BE2C (cell line): ENCODE results near the gene UNC79.
"Not testable (repeated sequence)": the region's sequence is repeated elsewhere in the genome, so short reads cannot be mapped to it uniquely, and the experiment has no call there.

Source experiments
- DNase-seq: peaks from one replicate; pipeline ENCODE4 v3.0.0-alpha.2; 2020
- H3K27me3 ChIP-seq: fragments of 250-450 bp; sonication (Bioruptor Pico); 2 replicates; pipeline ENCODE4 v1.5.1; 2020; ENCODE audit warnings: mild to moderate bottlenecking
- H3K36me3 ChIP-seq: fragments of 250-450 bp; sonication (Bioruptor Pico); 2 replicates; pipeline ENCODE4 v1.5.1; 2020; ENCODE audit warnings: mild to moderate bottlenecking
- H3K4me1 ChIP-seq: fragments of 250-450 bp; sonication (Bioruptor Pico); 2 replicates; pipeline ENCODE4 v1.5.1; 2020
- H3K4me3 ChIP-seq: 2 replicates; pipeline ENCODE4 v1.5.1; 2011; ENCODE audit warnings: low read depth, low read length
- H3K9me3 ChIP-seq: fragments of 250-450 bp; sonication (Bioruptor Pico); 2 replicates; pipeline ENCODE4 v1.5.1; 2020
- TF ChIP-seq, protein P1 (sequence below): IDR thresholded peaks from 2 replicates; pipeline ENCODE4 v1.5.1; 2012; ENCODE audit warnings: mild to moderate bottlenecking, low read depth, low read length

Gene UNC79

GRCh38 chr14:93496856-93497741, 66.4 kb downstream of the UNC79 start:
- Histone ChIP-seq H3K4me1 (no peaks in the 10 kb centered on the region; the same call in 1 of the 2 replicates), H3K36me3 (peaks cover 4% of the 10 kb centered on the region; the same call in 1 of the 2 replicates), H3K27me3 (no peaks in the 10 kb centered on the region), H3K4me3 (no peak overlapping the region), H3K9me3 (no peaks in the 10 kb centered on the region)
- DNase-seq, result peak; percentile 33
- TF ChIP-seq, protein P1, sequence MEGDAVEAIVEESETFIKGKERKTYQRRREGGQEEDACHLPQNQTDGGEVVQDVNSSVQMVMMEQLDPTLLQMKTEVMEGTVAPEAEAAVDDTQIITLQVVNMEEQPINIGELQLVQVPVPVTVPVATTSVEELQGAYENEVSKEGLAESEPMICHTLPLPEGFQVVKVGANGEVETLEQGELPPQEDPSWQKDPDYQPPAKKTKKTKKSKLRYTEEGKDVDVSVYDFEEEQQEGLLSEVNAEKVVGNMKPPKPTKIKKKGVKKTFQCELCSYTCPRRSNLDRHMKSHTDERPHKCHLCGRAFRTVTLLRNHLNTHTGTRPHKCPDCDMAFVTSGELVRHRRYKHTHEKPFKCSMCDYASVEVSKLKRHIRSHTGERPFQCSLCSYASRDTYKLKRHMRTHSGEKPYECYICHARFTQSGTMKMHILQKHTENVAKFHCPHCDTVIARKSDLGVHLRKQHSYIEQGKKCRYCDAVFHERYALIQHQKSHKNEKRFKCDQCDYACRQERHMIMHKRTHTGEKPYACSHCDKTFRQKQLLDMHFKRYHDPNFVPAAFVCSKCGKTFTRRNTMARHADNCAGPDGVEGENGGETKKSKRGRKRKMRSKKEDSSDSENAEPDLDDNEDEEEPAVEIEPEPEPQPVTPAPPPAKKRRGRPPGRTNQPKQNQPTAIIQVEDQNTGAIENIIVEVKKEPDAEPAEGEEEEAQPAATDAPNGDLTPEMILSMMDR, result no peak

DNA sequence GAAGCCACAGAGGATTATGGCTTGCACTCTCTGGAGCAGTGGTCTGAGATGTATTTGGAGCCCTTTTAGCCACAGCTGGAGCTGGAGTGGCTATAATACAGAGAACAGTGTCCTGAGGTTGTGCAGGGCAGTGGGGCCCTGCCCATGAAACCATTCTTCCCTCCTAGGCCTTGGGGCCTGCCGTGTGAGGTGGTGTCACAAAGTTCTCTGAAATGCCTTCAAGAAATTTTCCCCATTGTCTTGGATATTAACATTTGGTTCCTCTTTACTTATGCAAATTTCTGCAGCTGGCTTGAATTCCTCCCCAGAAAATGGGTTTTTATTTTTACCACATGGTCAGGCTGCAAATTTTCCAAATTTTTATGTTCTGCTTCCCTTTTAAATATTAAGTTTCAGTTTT, 79.3 kb downstream of the UNC79 start:
- no peak overlapping the region for H3K4me3 ChIP-seq
- H3K27me3 ChIP-seq, result no peaks in the 10 kb centered on the region
- H3K9me3 ChIP-seq, result no peaks in the 10 kb centered on the region
- H3K4me1 ChIP-seq, result no peaks in the 10 kb centered on the region
- DNase-seq, result no peak
- no peaks in the 10 kb centered on the region; the same call in 1 of the 2 replicates for H3K36me3 ChIP-seq
- TF ChIP-seq, protein P1, result no peak

- Histone ChIP-seq H3K9me3 (no peaks in the 10 kb centered on the region), H3K27me3 (no peaks in the 10 kb centered on the region), H3K36me3 (no peaks in the 10 kb centered on the region; the same call in 1 of the 2 replicates), H3K4me1 (no peaks in the 10 kb centered on the region; the same call in 1 of the 2 replicates), H3K4me3 (no peak overlapping the region)
- no peak for DNase-seq
- TF ChIP-seq, protein P1, result no peak
Observed at GRCh38 chr14:93511001-93511400, 80.3 kb downstream of the UNC79 start.

DNA sequence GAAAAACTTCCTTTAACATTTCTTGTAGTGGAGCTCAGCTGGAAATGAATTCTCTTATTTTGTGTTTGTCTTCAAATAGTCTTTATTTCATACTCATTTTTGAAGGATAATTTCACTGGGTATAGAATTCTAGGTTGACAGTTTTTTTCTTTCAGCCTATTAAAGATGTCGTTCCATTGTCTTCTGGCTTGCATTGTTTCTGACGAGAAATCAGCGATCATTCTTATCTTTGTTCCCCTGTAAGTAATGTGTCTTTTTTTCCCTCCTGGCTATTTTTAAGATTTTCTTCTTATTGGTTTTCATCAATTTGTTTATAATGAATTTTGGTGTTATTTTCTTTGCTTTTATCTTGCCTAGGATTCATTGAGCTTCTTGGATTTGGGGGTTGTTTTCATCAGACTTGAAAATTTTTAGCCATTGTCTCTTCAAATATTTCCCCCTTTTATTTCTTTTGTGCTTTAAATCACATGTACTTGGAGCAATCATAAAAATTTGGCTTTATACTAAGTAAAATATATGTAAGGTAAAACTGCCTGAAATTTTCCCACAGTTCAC, 89.4 kb downstream of the UNC79 start:
- DNase-seq, result no peak
- Histone ChIP-seq H3K4me3 (no peak overlapping the region), H3K9me3 (no peaks in the 10 kb centered on the region), H3K27me3 (no peaks in the 10 kb centered on the region), H3K4me1 (no peaks in the 10 kb centered on the region; the same call in 1 of the 2 replicates), H3K36me3 (peaks cover 5% of the 10 kb centered on the region; the same call in 1 of the 2 replicates)
- TF ChIP-seq, protein P1, result no peak

DNA sequence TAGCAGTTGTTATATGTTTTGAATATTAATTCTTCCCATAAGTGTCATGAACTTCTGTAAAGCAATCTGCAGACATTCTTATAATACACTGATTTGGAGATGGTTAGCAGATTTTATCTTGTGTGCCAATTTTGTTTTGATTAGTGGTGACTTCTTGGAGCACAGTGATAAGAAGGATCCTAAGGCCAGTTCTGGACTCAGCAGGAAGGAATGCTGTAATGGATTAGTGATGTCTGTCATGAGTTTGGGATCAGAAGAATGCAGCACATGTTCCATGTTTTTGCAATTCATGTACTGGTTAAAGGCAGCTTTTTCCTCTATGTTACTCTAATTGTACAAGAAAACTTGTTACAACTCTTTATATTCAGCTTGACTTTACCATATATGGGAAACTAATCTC, 91.5 kb downstream of the UNC79 start:
- Histone ChIP-seq H3K9me3 (no peaks in the 10 kb centered on the region), H3K36me3 (peaks cover 5% of the 10 kb centered on the region; the same call in 1 of the 2 replicates), H3K27me3 (no peaks in the 10 kb centered on the region), H3K4me3 (no peak overlapping the region), H3K4me1 (peaks cover 4% of the 10 kb centered on the region)
- no peak for DNase-seq
- TF ChIP-seq, protein P1, result no peak

DNA sequence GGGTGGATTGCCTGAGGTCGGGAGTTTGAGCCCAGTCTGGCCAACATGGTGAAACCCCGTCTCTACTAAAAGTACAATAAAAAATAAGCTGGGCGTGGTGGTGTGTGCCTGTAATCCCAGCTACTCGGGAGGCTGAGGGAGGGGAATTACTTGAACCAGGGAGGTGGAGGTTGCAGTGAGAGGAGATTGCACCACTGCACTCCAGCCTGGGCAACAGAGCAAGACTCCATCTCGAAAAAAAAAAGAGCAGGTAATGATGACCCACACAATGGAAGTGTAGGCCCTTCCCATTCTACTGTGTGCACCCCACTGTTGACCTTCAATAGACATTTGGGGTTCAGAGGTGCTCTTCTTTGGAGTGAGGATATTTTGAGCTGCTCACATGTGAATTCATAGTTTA, 94.5 kb downstream of the UNC79 start:
- H3K27me3 ChIP-seq, H3K4me3 ChIP-seq, H3K4me1 ChIP-seq, H3K9me3 ChIP-seq, H3K36me3 ChIP-seq, DNase-seq: not testable (repeated sequence)
